AG09309 (cell line): ENCODE results near the gene FTCDNL1.

Experiments used
- DNase-seq: peaks from one replicate; pipeline ENCODE4 v3.0.0-alpha.2; 2010; ENCODE audit warnings: low read depth
- H3K4me3 ChIP-seq: 2 replicates; pipeline ENCODE4 v1.5.1; 2011; ENCODE audit warnings: mild to moderate bottlenecking, low read depth, low read length, moderate library complexity; ENCODE audit not compliant: control insufficient read depth
- CTCF ChIP-seq: IDR thresholded peaks from 2 replicates; pipeline ENCODE4 v1.5.1; 2011; ENCODE audit warnings: mild to moderate bottlenecking, low read depth, low read length, inconsistent platforms; ENCODE audit not compliant: insufficient read depth, control insufficient read depth; ENCODE audit errors: missing control alignments

Gene FTCDNL1

GRCh38 chr2:199770716-199771115 is 80.3 kb downstream of the FTCDNL1 start:
- DNase-seq: no peak
- no peak for TF ChIP-seq CTCF
- no peak overlapping the region for H3K4me3 ChIP-seq

- no peak for TF ChIP-seq CTCF
These were observed 85.3 kb downstream of the FTCDNL1 start for GRCh38 chr2:199765646-199766045.

GRCh38 chr2:199764273-199764800 is 86.7 kb downstream of the FTCDNL1 start:
- TF ChIP-seq CTCF: no peak
- no peak overlapping the region for H3K4me3 ChIP-seq
- DNase-seq: no peak

More at GRCh38 chr2:199765646-199766045, 85.3 kb downstream of the FTCDNL1 start:
- H3K4me3 ChIP-seq: no peak overlapping the region
- DNase-seq: no peak

- DNase-seq: no peak
- TF ChIP-seq CTCF: no peak
- no peak overlapping the region for H3K4me3 ChIP-seq
These were observed 88.0 kb downstream of the FTCDNL1 start for GRCh38 chr2:199762963-199763362.

- no peak for DNase-seq
- TF ChIP-seq CTCF: no peak
- no peak overlapping the region for H3K4me3 ChIP-seq
These were observed 90.4 kb downstream of the FTCDNL1 start for GRCh38 chr2:199760574-199760973.

- H3K4me3 ChIP-seq: no peak overlapping the region
- TF ChIP-seq CTCF: no peak
- DNase-seq: no peak
These were observed 93.6 kb downstream of the FTCDNL1 start for GRCh38 chr2:199757233-199757870.
